Endothelial cell of umbilical vein (primary cell): ENCODE measurements around the gene TBC1D10A. TPM values are rescaled to one million over a fixed set of nuclear protein-coding genes. Genes with fewer than 3 reads are reported as not detected.

Experiments
- BruUV-seq: library from RNA; stranded (reverse); fragments of 400-500 nt; replicated peaks from 2 replicates; lab custom pipeline; 2021; lab: Mats Ljungman, UMichigan
- CTCF ChIA-PET: fragments of 300-600, 350-600 bp; sonication (Branson Sonifier 250); formaldehyde crosslinking; loops from one replicate; lab custom pipeline; 2021; ENCODE audit warnings: antibody characterized with exemption, inconsistent platforms; lab: Charles Lee
- POLR2A ChIA-PET: fragments of 300-600, 350-600 bp; sonication (Branson Sonifier 250); formaldehyde crosslinking; loops from one replicate; lab custom pipeline; 2021; ENCODE audit warnings: antibody characterized with exemption, inconsistent platforms; lab: Charles Lee
- DNase-seq: peaks from one replicate; pipeline ENCODE4 v3.0.0-alpha.2; 2011; ENCODE audit warnings: low read depth, low spot score
- FAIRE-seq: peaks from 2 replicates; lab custom pipeline; 2011; peaks lifted over from hg19 to GRCh38; lab: Jason Lieb, UNC
- H2AFZ ChIP-seq: 2 replicates; pipeline ENCODE4 v1.6.0; 2012; ENCODE audit warnings: low read depth, low read length, control low read depth, inconsistent platforms
- H3K27ac ChIP-seq: 2 replicates; pipeline ENCODE4 v1.5.1; 2011; ENCODE audit warnings: low read depth, mild to moderate bottlenecking, control low read depth, low read length, moderate library complexity; ENCODE audit not compliant: insufficient read depth
- H3K27me3 ChIP-seq, 2 experiments: 2 replicates each; pipeline versions ENCODE4 v1.6.0 to v1.6.1; 2011; ENCODE audit warnings: low read length in 2 of 2, mixed read lengths in 1 of 2; ENCODE audit not compliant: control insufficient read depth in 2 of 2, insufficient read depth in 2 of 2
- H3K36me3 ChIP-seq, 2 experiments: 2 replicates in 1 of 2; 3 replicates in 1 of 2; pipeline ENCODE4 v1.5.1; 2011; ENCODE audit warnings: low read length in 2 of 2, mild to moderate bottlenecking in 1 of 2, moderate library complexity in 1 of 2; ENCODE audit not compliant: control insufficient read depth in 2 of 2, insufficient read depth in 2 of 2; ENCODE audit errors: extremely low read depth in 1 of 2
- H3K4me1 ChIP-seq: 3 replicates; pipeline ENCODE4 v1.5.1; 2011; ENCODE audit warnings: mild to moderate bottlenecking, low read length; ENCODE audit not compliant: control insufficient read depth, insufficient read depth; ENCODE audit errors: extremely low read depth
- H3K4me2 ChIP-seq: 2 replicates; pipeline ENCODE4 v1.6.1; 2011; ENCODE audit warnings: low read length, control low read depth, mixed read lengths; ENCODE audit not compliant: insufficient read depth
- H3K4me3 ChIP-seq, 3 experiments: fragments of 200-600 bp in 1 of 3; sonication (generic), shearing (Covaris generic) in 1 of 3; replicated peaks in 1 of 3; 2 replicates each; pipeline ENCODE4 v1.5.1; 2011 to 2016; ENCODE audit warnings: control low read depth in 3 of 3, low read length in 3 of 3, mild to moderate bottlenecking in 2 of 3, inconsistent platforms in 1 of 3, low read depth in 1 of 3, moderate library complexity in 1 of 3; ENCODE audit not compliant: insufficient read depth in 1 of 3
- H3K79me2 ChIP-seq: 2 replicates; pipeline ENCODE4 v1.6.0; 2012; ENCODE audit warnings: low read length, inconsistent platforms; ENCODE audit not compliant: control insufficient read depth, insufficient read depth
- H3K9ac ChIP-seq: replicated peaks from 2 replicates; pipeline ENCODE3; 2011; ENCODE audit warnings: low read length, control low read depth; ENCODE audit not compliant: insufficient read depth; ENCODE audit errors: extremely low read depth
- H3K9me1 ChIP-seq: replicated peaks from 3 replicates; pipeline ENCODE4 v1.6.0; 2011; ENCODE audit warnings: mild to moderate bottlenecking, low read length; ENCODE audit not compliant: control insufficient read depth, insufficient read depth; ENCODE audit errors: extremely low read depth
- H3K9me3 ChIP-seq: replicated peaks from 2 replicates; pipeline ENCODE4 v1.5.1; 2012; ENCODE audit warnings: low read length, inconsistent platforms; ENCODE audit not compliant: control insufficient read depth, insufficient read depth
- H4K20me1 ChIP-seq: replicated peaks from 2 replicates; pipeline ENCODE3; 2011; ENCODE audit warnings: mild to moderate bottlenecking, low read length; ENCODE audit not compliant: control insufficient read depth, insufficient read depth; ENCODE audit errors: extremely low read depth
- EZH2 ChIP-seq: IDR thresholded peaks from 2 replicates; pipeline ENCODE4 v1.6.1; 2012; ENCODE audit warnings: borderline replicate concordance, low read depth, mild to moderate bottlenecking, moderate library complexity, low read length, inconsistent platforms; ENCODE audit not compliant: severe bottlenecking
- FOS ChIP-seq: IDR thresholded peaks from 2 replicates; pipeline ENCODE4 v1.6.1; 2011; ENCODE audit warnings: mild to moderate bottlenecking, low read length, moderate library complexity, borderline replicate concordance; ENCODE audit not compliant: insufficient read depth
- GATA2 ChIP-seq: IDR thresholded peaks from 2 replicates; pipeline ENCODE4 v1.7.0; 2011; ENCODE audit warnings: low read depth, mild to moderate bottlenecking, moderate library complexity, mixed read lengths, low read length; ENCODE audit not compliant: insufficient read length, insufficient read depth
- JUN ChIP-seq: IDR thresholded peaks from 2 replicates; pipeline ENCODE4 v1.6.1; 2011; ENCODE audit warnings: borderline replicate concordance, low read depth; ENCODE audit not compliant: insufficient read length, insufficient read depth
- MYC ChIP-seq: IDR thresholded peaks from one replicate; pipeline ENCODE4 v1.6.1; 2011; ENCODE audit warnings: mild to moderate bottlenecking, low read depth, low read length
- POLR2A ChIP-seq: IDR thresholded peaks from 2 replicates; pipeline ENCODE4 v1.6.1; 2012; ENCODE audit warnings: low read depth, mild to moderate bottlenecking, control low read depth, low read length
- POLR2AphosphoS5 ChIP-seq: IDR thresholded peaks from 2 replicates; pipeline ENCODE4 v1.6.1; 2012; ENCODE audit warnings: low read depth, mild to moderate bottlenecking, control low read depth, low read length, moderate library complexity; ENCODE audit not compliant: insufficient read depth
- dilution Hi-C: fragments of 300-500 bp; cut with MboI; formaldehyde crosslinking; loops from one replicate; pipeline ENCODE4 v1.15.0; 2019; ENCODE audit warnings: low sequenced_read_pairs; ENCODE audit not compliant: extremely low pct_ligation_motif_present
- intact Hi-C: fragments of 100-400 bp; cut with micrococcal nuclease; formaldehyde crosslinking; loops from one replicate; pipeline ENCODE4 v1.10.0; 2022
- polyA plus RNA-seq, 4 experiments: library from polyadenylated mRNA; depleted of rRNA in 3 of 4; stranded (reverse) in 3 of 4; unstranded in 1 of 4; fragments of >200 nt; gene quantifications; 2 replicates each; pipeline versions ENCODE4 v1.2.1 to v1.2.3, GENCODE V29; 2011 to 2012; ENCODE audit warnings: missing spikeins in 1 of 4
- total RNA-seq: library from RNA; stranded (reverse); gene quantifications from 2 replicates; pipeline ENCODE4 v1.2.3, GENCODE V29; 2021
- TF ChIP-seq, protein P1 (sequence below), 2 donors: IDR thresholded peaks; 1 replicate in 1 of 2; 2 replicates in 1 of 2; pipeline ENCODE4 v1.5.1; 2011; ENCODE audit warnings: low read length in 2 of 2, mild to moderate bottlenecking in 2 of 2, moderate library complexity in 2 of 2, control low read depth in 1 of 2, inconsistent platforms in 1 of 2, low read depth in 1 of 2; ENCODE audit not compliant: insufficient read depth in 1 of 2; ENCODE audit errors: extremely low read depth in 1 of 2
- TF ChIP-seq, protein P2 (sequence below): IDR thresholded peaks from 2 replicates; pipeline ENCODE4 v1.6.1; 2011; ENCODE audit not compliant: insufficient read depth, insufficient read length

Gene TBC1D10A
- total and polyA plus RNA-seq, 2 donors (not counting 3 experiments of a cell fraction or from before 2014, with no cell fraction given) = 10.0 to 11.9 TPM

DNA sequence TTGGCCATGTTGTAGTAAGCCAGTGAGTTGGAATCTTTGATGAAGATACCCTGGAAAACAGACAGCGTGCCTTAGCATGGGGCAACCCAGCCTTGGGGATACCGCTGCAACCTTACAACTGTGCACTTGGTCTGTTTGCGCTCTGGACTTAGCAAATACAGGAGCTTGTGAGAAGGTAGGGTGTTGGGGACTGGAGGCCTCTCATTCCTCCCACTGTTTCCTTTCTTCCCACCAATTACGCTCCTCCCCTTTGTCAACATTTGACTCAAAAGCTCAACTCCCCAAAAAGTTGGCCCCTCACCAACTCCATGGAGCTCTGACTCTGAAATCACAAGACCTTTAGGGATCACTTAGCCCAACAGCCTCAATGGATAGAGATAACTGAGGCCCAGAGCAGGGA, 7.9 kb upstream of the TBC1D10A start:
- Histone ChIP-seq H3K27ac (no peak overlapping the region), H3K9me3 (no peaks in the 10 kb centered on the region), H3K9ac (no peak overlapping the region), H3K4me3 (no peak overlapping the region), H3K4me1 (no peaks in the 10 kb centered on the region), H3K36me3 (peaks cover 32 to 64% of the 10 kb centered on the region in 2 experiments), H3K4me2 (no peak overlapping the region), H3K79me2 (no peaks in the 10 kb centered on the region), H4K20me1 (no peaks in the 10 kb centered on the region), H2AFZ (no peak overlapping the region), H3K9me1 (no peaks in the 10 kb centered on the region), H3K27me3 (no peaks in the 10 kb centered on the region)
- ChIA-PET POLR2A (no interaction called here), CTCF (interaction anchor here (14.7 kb wide), 1 partner anchor 46 kb away, joined by 164 read pairs; the partner anchor contains the start of gene CASTOR1)
- intact Hi-C loops (no loop called here), dilution Hi-C loops (no loop called here)
- DNase-seq = no peak
- no TSS peak for BruUV-seq
- FAIRE-seq = no peak
- TF ChIP-seq POLR2A (no peak), EZH2 (no peak), MYC (no peak), JUN (no peak), GATA2 (no peak), FOS (no peak), POLR2AphosphoS5 (no peak)
- TF ChIP-seq, protein P1, sequence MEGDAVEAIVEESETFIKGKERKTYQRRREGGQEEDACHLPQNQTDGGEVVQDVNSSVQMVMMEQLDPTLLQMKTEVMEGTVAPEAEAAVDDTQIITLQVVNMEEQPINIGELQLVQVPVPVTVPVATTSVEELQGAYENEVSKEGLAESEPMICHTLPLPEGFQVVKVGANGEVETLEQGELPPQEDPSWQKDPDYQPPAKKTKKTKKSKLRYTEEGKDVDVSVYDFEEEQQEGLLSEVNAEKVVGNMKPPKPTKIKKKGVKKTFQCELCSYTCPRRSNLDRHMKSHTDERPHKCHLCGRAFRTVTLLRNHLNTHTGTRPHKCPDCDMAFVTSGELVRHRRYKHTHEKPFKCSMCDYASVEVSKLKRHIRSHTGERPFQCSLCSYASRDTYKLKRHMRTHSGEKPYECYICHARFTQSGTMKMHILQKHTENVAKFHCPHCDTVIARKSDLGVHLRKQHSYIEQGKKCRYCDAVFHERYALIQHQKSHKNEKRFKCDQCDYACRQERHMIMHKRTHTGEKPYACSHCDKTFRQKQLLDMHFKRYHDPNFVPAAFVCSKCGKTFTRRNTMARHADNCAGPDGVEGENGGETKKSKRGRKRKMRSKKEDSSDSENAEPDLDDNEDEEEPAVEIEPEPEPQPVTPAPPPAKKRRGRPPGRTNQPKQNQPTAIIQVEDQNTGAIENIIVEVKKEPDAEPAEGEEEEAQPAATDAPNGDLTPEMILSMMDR (IDR thresholded peaks at IDR 0.05; ENCODE audit: extremely low read depth in 1 of 2, insufficient read depth in 1 of 2, low read depth in 1 of 2, low read length in 2 of 2) = no peak
- TF ChIP-seq, protein P2, sequence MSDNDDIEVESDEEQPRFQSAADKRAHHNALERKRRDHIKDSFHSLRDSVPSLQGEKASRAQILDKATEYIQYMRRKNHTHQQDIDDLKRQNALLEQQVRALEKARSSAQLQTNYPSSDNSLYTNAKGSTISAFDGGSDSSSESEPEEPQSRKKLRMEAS = no peak
